Measurements from ENCODE around the gene CC2D2A. TPM values are rescaled to one million over a fixed set of nuclear protein-coding genes. Genes with fewer than 3 reads are reported as not detected.

Gene CC2D2A
- polyA plus RNA-seq, 1 donor from 2014 or later, result 8.6 TPM

DNA sequence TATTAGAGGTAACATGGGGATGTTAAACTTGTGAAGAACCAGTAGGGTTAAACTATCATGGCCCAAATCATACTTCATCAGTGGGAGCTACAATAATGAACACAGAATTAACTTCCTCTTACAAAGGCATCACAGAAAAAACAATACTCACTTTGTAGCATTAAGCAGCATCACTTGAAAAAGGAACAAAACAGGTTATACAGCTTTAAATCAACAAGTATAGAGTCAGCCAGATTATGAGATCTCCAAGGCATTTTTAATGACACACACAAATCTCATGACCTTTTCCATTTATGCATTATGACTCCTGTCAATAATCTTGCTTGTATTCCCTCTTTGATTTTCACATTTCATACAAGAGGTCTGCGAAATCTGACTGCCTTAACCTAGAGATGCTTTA, 167.1 kb downstream of the CC2D2A start:
- no peaks in the 10 kb centered on the region for H3K9me3 ChIP-seq (ENCODE audit: low read length)
- TF ChIP-seq EZH2 (IDR thresholded peaks at IDR 0.05; ENCODE audit: borderline replicate concordance, insufficient read depth, low read length, poor library complexity, severe bottlenecking) (no peak), TAF1 (IDR thresholded peaks at IDR 0.05; ENCODE audit: low read depth) (no peak), MXI1 (conservative IDR thresholded peaks at IDR 0.05; ENCODE audit: poor library complexity, severe bottlenecking) (no peak), POLR2AphosphoS5 (IDR thresholded peaks at IDR 0.05) (no peak), RAD21 (conservative IDR thresholded peaks at IDR 0.05) (no peak), SMC3 (conservative IDR thresholded peaks at IDR 0.05; ENCODE audit: poor library complexity) (no peak), EP300 (conservative IDR thresholded peaks at IDR 0.05; ENCODE audit: poor library complexity, severe bottlenecking) (no peak)
- TF ChIP-seq, protein P1, sequence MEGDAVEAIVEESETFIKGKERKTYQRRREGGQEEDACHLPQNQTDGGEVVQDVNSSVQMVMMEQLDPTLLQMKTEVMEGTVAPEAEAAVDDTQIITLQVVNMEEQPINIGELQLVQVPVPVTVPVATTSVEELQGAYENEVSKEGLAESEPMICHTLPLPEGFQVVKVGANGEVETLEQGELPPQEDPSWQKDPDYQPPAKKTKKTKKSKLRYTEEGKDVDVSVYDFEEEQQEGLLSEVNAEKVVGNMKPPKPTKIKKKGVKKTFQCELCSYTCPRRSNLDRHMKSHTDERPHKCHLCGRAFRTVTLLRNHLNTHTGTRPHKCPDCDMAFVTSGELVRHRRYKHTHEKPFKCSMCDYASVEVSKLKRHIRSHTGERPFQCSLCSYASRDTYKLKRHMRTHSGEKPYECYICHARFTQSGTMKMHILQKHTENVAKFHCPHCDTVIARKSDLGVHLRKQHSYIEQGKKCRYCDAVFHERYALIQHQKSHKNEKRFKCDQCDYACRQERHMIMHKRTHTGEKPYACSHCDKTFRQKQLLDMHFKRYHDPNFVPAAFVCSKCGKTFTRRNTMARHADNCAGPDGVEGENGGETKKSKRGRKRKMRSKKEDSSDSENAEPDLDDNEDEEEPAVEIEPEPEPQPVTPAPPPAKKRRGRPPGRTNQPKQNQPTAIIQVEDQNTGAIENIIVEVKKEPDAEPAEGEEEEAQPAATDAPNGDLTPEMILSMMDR (IDR thresholded peaks at IDR 0.05; ENCODE audit: poor library complexity, severe bottlenecking), result no peak
- peaks cover 13% of the 10 kb centered on the region for H3K36me3 ChIP-seq (ENCODE audit: insufficient read depth, low read length)
- no peak overlapping the region for H3K4me3 ChIP-seq (ENCODE audit: low read length)
- H3K4me2 ChIP-seq (ENCODE audit: low read length), result no peak overlapping the region
- H3K79me2 ChIP-seq (replicated peaks; ENCODE audit: insufficient read depth, low read length), result no peaks in the 10 kb centered on the region
- no peaks in the 10 kb centered on the region for H3K27me3 ChIP-seq (ENCODE audit: insufficient read depth, low read depth, low read length)
- H3K9me2 ChIP-seq (ENCODE audit: insufficient read depth, low read length), result no peaks in the 10 kb centered on the region
- no peak overlapping the region for H3K27ac ChIP-seq (ENCODE audit: low read length)
- no peaks in the 10 kb centered on the region for H3F3A ChIP-seq (ENCODE audit: insufficient read depth, low read length, poor library complexity, severe bottlenecking)
- H2AFZ ChIP-seq (ENCODE audit: low read depth, low read length), result no peak overlapping the region
- no peak overlapping the region for H3K9ac ChIP-seq (ENCODE audit: low read length)
- H4K20me1 ChIP-seq (ENCODE audit: insufficient read depth), result no peaks in the 10 kb centered on the region

DNA sequence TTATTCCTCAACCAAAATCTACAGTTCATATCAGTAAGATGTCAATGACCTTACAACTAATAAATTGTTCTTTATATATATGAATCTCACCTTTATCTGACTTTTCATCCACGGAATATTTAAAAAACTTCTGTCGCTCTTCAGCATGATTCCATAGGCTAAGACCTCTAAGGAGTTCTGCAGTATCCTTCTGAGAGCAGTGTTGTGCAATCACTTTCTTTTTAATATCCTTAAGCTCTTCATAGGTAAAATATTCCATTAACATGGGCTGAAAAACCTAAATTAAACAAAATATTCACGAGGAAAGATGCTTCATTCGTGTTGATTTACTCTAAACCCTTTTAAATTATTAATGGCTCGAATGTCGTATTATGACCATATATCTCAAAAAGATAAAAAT, 168.7 kb downstream of the CC2D2A start:
- H3K9ac ChIP-seq (ENCODE audit: low read length), result no peak overlapping the region
- TF ChIP-seq, protein P2, sequence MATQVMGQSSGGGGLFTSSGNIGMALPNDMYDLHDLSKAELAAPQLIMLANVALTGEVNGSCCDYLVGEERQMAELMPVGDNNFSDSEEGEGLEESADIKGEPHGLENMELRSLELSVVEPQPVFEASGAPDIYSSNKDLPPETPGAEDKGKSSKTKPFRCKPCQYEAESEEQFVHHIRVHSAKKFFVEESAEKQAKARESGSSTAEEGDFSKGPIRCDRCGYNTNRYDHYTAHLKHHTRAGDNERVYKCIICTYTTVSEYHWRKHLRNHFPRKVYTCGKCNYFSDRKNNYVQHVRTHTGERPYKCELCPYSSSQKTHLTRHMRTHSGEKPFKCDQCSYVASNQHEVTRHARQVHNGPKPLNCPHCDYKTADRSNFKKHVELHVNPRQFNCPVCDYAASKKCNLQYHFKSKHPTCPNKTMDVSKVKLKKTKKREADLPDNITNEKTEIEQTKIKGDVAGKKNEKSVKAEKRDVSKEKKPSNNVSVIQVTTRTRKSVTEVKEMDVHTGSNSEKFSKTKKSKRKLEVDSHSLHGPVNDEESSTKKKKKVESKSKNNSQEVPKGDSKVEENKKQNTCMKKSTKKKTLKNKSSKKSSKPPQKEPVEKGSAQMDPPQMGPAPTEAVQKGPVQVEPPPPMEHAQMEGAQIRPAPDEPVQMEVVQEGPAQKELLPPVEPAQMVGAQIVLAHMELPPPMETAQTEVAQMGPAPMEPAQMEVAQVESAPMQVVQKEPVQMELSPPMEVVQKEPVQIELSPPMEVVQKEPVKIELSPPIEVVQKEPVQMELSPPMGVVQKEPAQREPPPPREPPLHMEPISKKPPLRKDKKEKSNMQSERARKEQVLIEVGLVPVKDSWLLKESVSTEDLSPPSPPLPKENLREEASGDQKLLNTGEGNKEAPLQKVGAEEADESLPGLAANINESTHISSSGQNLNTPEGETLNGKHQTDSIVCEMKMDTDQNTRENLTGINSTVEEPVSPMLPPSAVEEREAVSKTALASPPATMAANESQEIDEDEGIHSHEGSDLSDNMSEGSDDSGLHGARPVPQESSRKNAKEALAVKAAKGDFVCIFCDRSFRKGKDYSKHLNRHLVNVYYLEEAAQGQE (IDR thresholded peaks at IDR 0.05; ENCODE audit: borderline replicate concordance), result no peak
- TF ChIP-seq MXI1 (conservative IDR thresholded peaks at IDR 0.05; ENCODE audit: poor library complexity, severe bottlenecking) (no peak), RAD21 (conservative IDR thresholded peaks at IDR 0.05) (no peak), EZH2 (IDR thresholded peaks at IDR 0.05; ENCODE audit: borderline replicate concordance, insufficient read depth, low read length, poor library complexity, severe bottlenecking) (no peak), TAF1 (IDR thresholded peaks at IDR 0.05; ENCODE audit: low read depth) (no peak), POLR2AphosphoS5 (IDR thresholded peaks at IDR 0.05) (no peak), SMC3 (conservative IDR thresholded peaks at IDR 0.05; ENCODE audit: poor library complexity) (no peak), EP300 (conservative IDR thresholded peaks at IDR 0.05; ENCODE audit: poor library complexity, severe bottlenecking) (no peak)
- TF ChIP-seq, protein P1 (IDR thresholded peaks at IDR 0.05; ENCODE audit: poor library complexity, severe bottlenecking), result no peak
- no peaks in the 10 kb centered on the region for H3K9me3 ChIP-seq (ENCODE audit: low read length)
- no peak overlapping the region for H3K27ac ChIP-seq (ENCODE audit: low read length)
- no peak overlapping the region for H2AFZ ChIP-seq (ENCODE audit: low read depth, low read length)
- H3K36me3 ChIP-seq (ENCODE audit: insufficient read depth, low read length), result peaks cover 13% of the 10 kb centered on the region
- H3K4me2 ChIP-seq (ENCODE audit: low read length), result no peak overlapping the region
- H3K4me3 ChIP-seq (ENCODE audit: low read length), result no peak overlapping the region
- peaks cover 13% of the 10 kb centered on the region for H3K79me2 ChIP-seq (replicated peaks; ENCODE audit: insufficient read depth, low read length)
- no peaks in the 10 kb centered on the region for H3K9me2 ChIP-seq (ENCODE audit: insufficient read depth, low read length)
- no peaks in the 10 kb centered on the region for H3F3A ChIP-seq (ENCODE audit: insufficient read depth, low read length, poor library complexity, severe bottlenecking)
- no peaks in the 10 kb centered on the region for H3K27me3 ChIP-seq (ENCODE audit: insufficient read depth, low read depth, low read length)
- H4K20me1 ChIP-seq (ENCODE audit: insufficient read depth), result no peaks in the 10 kb centered on the region

All from neural cell (in vitro differentiated cells).